HL-60 (cell line): ENCODE measurements around the gene OSBP2.

ENCODE experiments used
- DNase-seq, 2 experiments: peaks; one replicate each; pipeline ENCODE4 v3.0.0-alpha.2; 2010 to 2020; ENCODE audit warnings: low read depth in 1 of 2, low spot score in 1 of 2
- H3K27ac ChIP-seq: fragments of 250-450 bp; sonication (Bioruptor Pico); replicated peaks from 2 replicates; pipeline ENCODE4 v1.5.1; 2020; ENCODE audit warnings: mild to moderate bottlenecking, moderate library complexity
- H3K27me3 ChIP-seq: fragments of 250-450 bp; sonication (Bioruptor Pico); 2 replicates; pipeline ENCODE4 v1.5.1; 2021; ENCODE audit warnings: mild to moderate bottlenecking, moderate library complexity; ENCODE audit not compliant: insufficient read depth, poor library complexity, severe bottlenecking
- H3K4me3 ChIP-seq: replicated peaks from 2 replicates; pipeline ENCODE4 v1.5.1; 2011; ENCODE audit warnings: mild to moderate bottlenecking, control low read depth, low read length; ENCODE audit not compliant: insufficient read depth
- CTCF ChIP-seq: IDR thresholded peaks from one replicate; pipeline ENCODE4 v1.5.1; 2011; ENCODE audit warnings: low read length, control low read depth, inconsistent platforms; ENCODE audit not compliant: insufficient read depth
- GABPA ChIP-seq: IDR thresholded peaks from 2 replicates; pipeline ENCODE4 v1.6.1; 2012; ENCODE audit warnings: low read depth
- POLR2AphosphoS5 ChIP-seq: IDR thresholded peaks from 2 replicates; pipeline ENCODE4 v1.6.1; 2012; ENCODE audit warnings: low read depth
- SPI1 ChIP-seq: IDR thresholded peaks from 2 replicates; pipeline ENCODE4 v1.6.1; 2012; ENCODE audit warnings: low read depth, mild to moderate bottlenecking, borderline replicate concordance
- TF ChIP-seq, protein P1 (sequence below): IDR thresholded peaks from 2 replicates; pipeline ENCODE4 v1.6.1; 2012; ENCODE audit warnings: low read depth; ENCODE audit not compliant: insufficient replicate concordance

Gene OSBP2

DNA sequence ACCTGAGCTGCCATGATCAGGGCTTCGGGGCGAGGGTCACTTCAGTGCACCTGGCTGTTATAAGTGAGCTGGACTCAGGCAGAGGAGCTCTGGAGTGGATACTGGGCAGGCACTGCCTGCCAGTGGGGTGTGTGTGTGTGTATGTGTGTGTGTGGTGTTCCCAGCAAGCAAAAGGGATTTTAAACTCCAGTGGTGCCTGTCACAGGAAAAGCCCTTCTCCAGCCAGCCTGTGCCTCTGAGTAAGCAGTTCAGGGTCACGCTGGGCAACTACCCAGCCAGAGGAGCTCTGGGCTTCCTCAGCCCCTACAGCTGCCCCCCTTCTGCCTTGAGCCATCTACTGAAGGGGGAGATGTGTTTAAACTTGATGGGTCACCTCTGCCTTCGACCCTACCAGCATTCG lies 109.0 kb downstream of the OSBP2 start:
- no peak overlapping the region for H3K4me3 ChIP-seq
- no peak overlapping the region for H3K27ac ChIP-seq
- no peak for DNase-seq
- TF ChIP-seq, protein P1, sequence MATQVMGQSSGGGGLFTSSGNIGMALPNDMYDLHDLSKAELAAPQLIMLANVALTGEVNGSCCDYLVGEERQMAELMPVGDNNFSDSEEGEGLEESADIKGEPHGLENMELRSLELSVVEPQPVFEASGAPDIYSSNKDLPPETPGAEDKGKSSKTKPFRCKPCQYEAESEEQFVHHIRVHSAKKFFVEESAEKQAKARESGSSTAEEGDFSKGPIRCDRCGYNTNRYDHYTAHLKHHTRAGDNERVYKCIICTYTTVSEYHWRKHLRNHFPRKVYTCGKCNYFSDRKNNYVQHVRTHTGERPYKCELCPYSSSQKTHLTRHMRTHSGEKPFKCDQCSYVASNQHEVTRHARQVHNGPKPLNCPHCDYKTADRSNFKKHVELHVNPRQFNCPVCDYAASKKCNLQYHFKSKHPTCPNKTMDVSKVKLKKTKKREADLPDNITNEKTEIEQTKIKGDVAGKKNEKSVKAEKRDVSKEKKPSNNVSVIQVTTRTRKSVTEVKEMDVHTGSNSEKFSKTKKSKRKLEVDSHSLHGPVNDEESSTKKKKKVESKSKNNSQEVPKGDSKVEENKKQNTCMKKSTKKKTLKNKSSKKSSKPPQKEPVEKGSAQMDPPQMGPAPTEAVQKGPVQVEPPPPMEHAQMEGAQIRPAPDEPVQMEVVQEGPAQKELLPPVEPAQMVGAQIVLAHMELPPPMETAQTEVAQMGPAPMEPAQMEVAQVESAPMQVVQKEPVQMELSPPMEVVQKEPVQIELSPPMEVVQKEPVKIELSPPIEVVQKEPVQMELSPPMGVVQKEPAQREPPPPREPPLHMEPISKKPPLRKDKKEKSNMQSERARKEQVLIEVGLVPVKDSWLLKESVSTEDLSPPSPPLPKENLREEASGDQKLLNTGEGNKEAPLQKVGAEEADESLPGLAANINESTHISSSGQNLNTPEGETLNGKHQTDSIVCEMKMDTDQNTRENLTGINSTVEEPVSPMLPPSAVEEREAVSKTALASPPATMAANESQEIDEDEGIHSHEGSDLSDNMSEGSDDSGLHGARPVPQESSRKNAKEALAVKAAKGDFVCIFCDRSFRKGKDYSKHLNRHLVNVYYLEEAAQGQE, result no peak
- TF ChIP-seq POLR2AphosphoS5, result no peak
- TF ChIP-seq CTCF, result no peak
- TF ChIP-seq GABPA, result no peak
- peaks cover 6% of the 10 kb centered on the region for H3K27me3 ChIP-seq

- no peak overlapping the region for H3K4me3 ChIP-seq
- H3K27me3 ChIP-seq, result peaks cover 6% of the 10 kb centered on the region
- DNase-seq, result no peak
- TF ChIP-seq CTCF (no peak), GABPA (no peak), POLR2AphosphoS5 (no peak), SPI1 (no peak)
- TF ChIP-seq, protein P1, result no peak
- no peak overlapping the region for H3K27ac ChIP-seq
Measured at GRCh38 chr22:30804626-30805025, 110.0 kb downstream of the OSBP2 start.

- Histone ChIP-seq H3K27me3 (peaks cover 6% of the 10 kb centered on the region), H3K4me3 (no peak overlapping the region), H3K27ac (no peak overlapping the region)
- no peak for DNase-seq
- no peak for TF ChIP-seq SPI1
- TF ChIP-seq POLR2AphosphoS5, result no peak
- no peak for TF ChIP-seq CTCF
- no peak for TF ChIP-seq GABPA
- TF ChIP-seq, protein P1, result peak; percentile 82
Measured at GRCh38 chr22:30806391-30806861, 111.8 kb downstream of the OSBP2 start.
